A673 (cell line): ENCODE results near the gene PLA2G5. TPM values are rescaled to one million over a fixed set of nuclear protein-coding genes. Genes with fewer than 3 reads are reported as not detected.

Experiments
- BruUV-seq: library from RNA; stranded (reverse); fragments of 400-500 nt; replicated peaks from 2 replicates; lab custom pipeline; 2021; lab: Mats Ljungman, UMichigan
- CTCF ChIA-PET: fragments of 300-600 bp; sonication (Branson Sonifier 250); formaldehyde crosslinking; loops from one replicate; lab custom pipeline; 2022; ENCODE audit warnings: antibody characterized with exemption; lab: Charles Lee
- POLR2A ChIA-PET: fragments of 300-600 bp; sonication (Branson Sonifier 250); formaldehyde crosslinking; loops from one replicate; lab custom pipeline; 2022; ENCODE audit warnings: antibody characterized with exemption; ENCODE audit not compliant: low non-redundant PET; lab: Charles Lee
- DNase-seq: peaks from one replicate; pipeline ENCODE4 v3.0.0-alpha.2; 2015; ENCODE audit warnings: low spot score
- H3K27ac ChIP-seq: fragments of 200-600 bp; sonication (generic); 2 replicates; pipeline ENCODE4 v1.5.1; 2016; ENCODE audit warnings: mixed run types, low read depth, mild to moderate bottlenecking, mixed read lengths, antibody characterized with exemption, low read length; ENCODE audit not compliant: poor library complexity, severe bottlenecking
- H3K27me3 ChIP-seq: fragments of 200-600 bp; sonication (generic); replicated peaks from 2 replicates; pipeline ENCODE4 v1.6.1; 2017; ENCODE audit warnings: mixed run types, low read depth, mild to moderate bottlenecking, mixed read lengths, antibody characterized with exemption, low read length; ENCODE audit not compliant: insufficient read depth, poor library complexity
- H3K36me3 ChIP-seq: fragments of 200-600 bp; sonication (generic); 2 replicates; pipeline ENCODE4 v1.6.1; 2016; ENCODE audit warnings: mixed run types, mild to moderate bottlenecking, mixed read lengths, antibody characterized with exemption, low read length; ENCODE audit not compliant: insufficient read depth, poor library complexity, severe bottlenecking
- H3K4me1 ChIP-seq: fragments of 200-600 bp; sonication (generic); 2 replicates; pipeline ENCODE4 v1.6.1; 2017; ENCODE audit warnings: mixed run types, mild to moderate bottlenecking, mixed read lengths, antibody characterized with exemption, low read length; ENCODE audit not compliant: insufficient read depth, poor library complexity, severe bottlenecking
- H3K4me3 ChIP-seq: fragments of 200-600 bp; sonication (generic); 2 replicates; pipeline ENCODE4 v1.5.1; 2016; ENCODE audit warnings: low read depth, mixed run types, mild to moderate bottlenecking, mixed read lengths, low read length; ENCODE audit not compliant: poor library complexity, severe bottlenecking
- H3K9me3 ChIP-seq: fragments of 200-600 bp; sonication (generic); 2 replicates; pipeline ENCODE4 v1.6.1; 2016; ENCODE audit warnings: mixed run types, low read depth, mild to moderate bottlenecking, mixed read lengths, antibody characterized with exemption, low read length; ENCODE audit not compliant: poor library complexity, severe bottlenecking
- CTCF ChIP-seq: fragments of 300-800, 200-600 bp; sonication (generic); conservative IDR thresholded peaks from 2 replicates; pipeline ENCODE4 v1.5.1; 2017; ENCODE audit warnings: low read depth, mild to moderate bottlenecking, antibody characterized with exemption, low read length, moderate library complexity, mixed read lengths
- EZH2 ChIP-seq: fragments of 200-600 bp; sonication (generic); IDR thresholded peaks from 2 replicates; pipeline ENCODE4 v1.6.1; 2017; ENCODE audit warnings: borderline replicate concordance, low read depth, mild to moderate bottlenecking, mixed read lengths, antibody characterized with exemption, low read length; ENCODE audit not compliant: poor library complexity, severe bottlenecking
- intact Hi-C: fragments of 100-400 bp; cut with micrococcal nuclease; formaldehyde crosslinking; loops from one replicate; pipeline ENCODE4 v1.10.0; 2022; ENCODE audit not compliant: unreplicated experiment
- total RNA-seq: library from RNA; stranded (reverse); gene quantifications from 2 replicates; pipeline ENCODE4 v1.2.3, GENCODE V29; 2021

Gene PLA2G5
- total RNA-seq, 1 experiment from 2014 or later = not detected

DNA sequence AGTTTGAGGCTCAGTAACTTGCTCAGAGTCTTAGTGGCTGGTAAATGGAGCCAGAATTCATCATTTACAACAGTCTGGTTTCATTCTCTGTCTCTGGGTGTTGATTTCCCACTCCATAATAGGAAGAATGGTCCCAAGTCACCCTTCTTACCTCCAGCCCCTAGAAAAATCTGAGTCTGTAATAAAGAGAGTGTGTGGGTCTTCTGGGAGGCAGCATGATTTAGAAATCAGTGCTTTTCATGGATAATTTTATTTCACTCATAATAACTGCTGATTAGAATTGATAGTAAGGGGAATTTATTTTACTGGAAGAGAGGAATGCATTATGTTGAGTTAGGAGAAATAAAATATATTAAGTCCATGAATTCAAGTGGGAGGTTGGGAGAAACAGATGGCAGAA, 47.2 kb downstream of the PLA2G5 start:
- no peaks in the 10 kb centered on the region for H3K36me3 ChIP-seq
- TF ChIP-seq CTCF (no peak), EZH2 (no peak)
- no peaks in the 10 kb centered on the region for H3K9me3 ChIP-seq
- peaks cover 3% of the 10 kb centered on the region for H3K27me3 ChIP-seq
- ChIA-PET POLR2A (no interaction called here), CTCF (no interaction called here)
- H3K4me1 ChIP-seq = no peaks in the 10 kb centered on the region
- no peak for DNase-seq
- H3K27ac ChIP-seq = no peak overlapping the region
- BruUV-seq = no TSS peak
- intact Hi-C loops = no loop called here
- no peak overlapping the region for H3K4me3 ChIP-seq

- peaks cover 3% of the 10 kb centered on the region for H3K4me1 ChIP-seq
- ChIA-PET POLR2A (no interaction called here), CTCF (no interaction called here)
- H3K27me3 ChIP-seq = peaks cover 3% of the 10 kb centered on the region
- BruUV-seq = no TSS peak
- intact Hi-C loops = no loop called here
- DNase-seq = no peak
- TF ChIP-seq EZH2 = no peak
- TF ChIP-seq CTCF = no peak
- no peak within 1 kb of the TSS for H3K4me3 ChIP-seq
- H3K36me3 ChIP-seq = no peaks in the 10 kb centered on the region
- no peaks in the 10 kb centered on the region for H3K9me3 ChIP-seq
- no peak within 1 kb of the TSS for H3K27ac ChIP-seq
These were observed 49.4 kb downstream of the PLA2G5 start, which contains the start of gene PLA2G2D for GRCh38 chr1:20119347-20119746. TSS of gene PLA2G2D (minus strand) at chr1:20119536. CDS start at chr1:20119498, 38 bp downstream.

- ChIA-PET POLR2A (no interaction called here), CTCF (no interaction called here)
- no peak for DNase-seq
- H3K36me3 ChIP-seq = no peaks in the 10 kb centered on the region
- no TSS peak for BruUV-seq
- H3K4me3 ChIP-seq = no peak overlapping the region
- peaks cover 12% of the 10 kb centered on the region for H3K4me1 ChIP-seq
- H3K27ac ChIP-seq = no peak overlapping the region
- intact Hi-C loops = no loop called here
- TF ChIP-seq EZH2 (no peak), CTCF (no peak)
- H3K27me3 ChIP-seq = peaks cover 3% of the 10 kb centered on the region
- no peaks in the 10 kb centered on the region for H3K9me3 ChIP-seq
These were observed 50.8 kb downstream of the PLA2G5 start for GRCh38 chr1:20120796-20121195.
